ENCODE results near the gene SPEM1. TPM values are rescaled to one million over a fixed set of nuclear protein-coding genes. Genes with fewer than 3 reads are reported as not detected.

SPEM1 gene
- total and polyA plus RNA-seq, 2 experiments from 2014 or later: not detected

- Histone ChIP-seq H3K9me3 (ENCODE audit: low read depth) (no peaks in the 10 kb centered on the region), H3K27me3 (no peaks in the 10 kb centered on the region), H3K79me2 (no peaks in the 10 kb centered on the region), H3K4me3 (no peak overlapping the region), H3K9me2 (replicated peaks; ENCODE audit: insufficient read depth) (no peaks in the 10 kb centered on the region), H3K4me1 (ENCODE audit: insufficient read depth) (no peaks in the 10 kb centered on the region), H4K20me1 (ENCODE audit: insufficient read depth, poor library complexity, severe bottlenecking) (no peaks in the 10 kb centered on the region), H2AFZ (no peak overlapping the region), H3K36me3 (replicated peaks; ENCODE audit: insufficient read depth, low read depth) (no peaks in the 10 kb centered on the region), H3K27ac (no peak overlapping the region), H3K4me2 (no peak overlapping the region)
- no peak for TF ChIP-seq EZH2 (IDR thresholded peaks at IDR 0.05; ENCODE audit: borderline replicate concordance)
- TF ChIP-seq, protein P1, sequence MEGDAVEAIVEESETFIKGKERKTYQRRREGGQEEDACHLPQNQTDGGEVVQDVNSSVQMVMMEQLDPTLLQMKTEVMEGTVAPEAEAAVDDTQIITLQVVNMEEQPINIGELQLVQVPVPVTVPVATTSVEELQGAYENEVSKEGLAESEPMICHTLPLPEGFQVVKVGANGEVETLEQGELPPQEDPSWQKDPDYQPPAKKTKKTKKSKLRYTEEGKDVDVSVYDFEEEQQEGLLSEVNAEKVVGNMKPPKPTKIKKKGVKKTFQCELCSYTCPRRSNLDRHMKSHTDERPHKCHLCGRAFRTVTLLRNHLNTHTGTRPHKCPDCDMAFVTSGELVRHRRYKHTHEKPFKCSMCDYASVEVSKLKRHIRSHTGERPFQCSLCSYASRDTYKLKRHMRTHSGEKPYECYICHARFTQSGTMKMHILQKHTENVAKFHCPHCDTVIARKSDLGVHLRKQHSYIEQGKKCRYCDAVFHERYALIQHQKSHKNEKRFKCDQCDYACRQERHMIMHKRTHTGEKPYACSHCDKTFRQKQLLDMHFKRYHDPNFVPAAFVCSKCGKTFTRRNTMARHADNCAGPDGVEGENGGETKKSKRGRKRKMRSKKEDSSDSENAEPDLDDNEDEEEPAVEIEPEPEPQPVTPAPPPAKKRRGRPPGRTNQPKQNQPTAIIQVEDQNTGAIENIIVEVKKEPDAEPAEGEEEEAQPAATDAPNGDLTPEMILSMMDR (IDR thresholded peaks at IDR 0.05; ENCODE audit: poor library complexity): no peak
- TF ChIP-seq EZH2phosphoT487 (IDR thresholded peaks at IDR 0.05; ENCODE audit: low read depth, severe bottlenecking, unreplicated experiment): no peak
- WGBS (ENCODE audit: low lambda C conversion rate, missing lambda C conversion rate): 89% methylated on average over 6 of the region's 6 CpGs
- DNase-seq (ENCODE audit: low spot score): no peak
Observed at GRCh38 chr17:7416323-7416722, 3.8 kb upstream of the SPEM1 start.

DNA sequence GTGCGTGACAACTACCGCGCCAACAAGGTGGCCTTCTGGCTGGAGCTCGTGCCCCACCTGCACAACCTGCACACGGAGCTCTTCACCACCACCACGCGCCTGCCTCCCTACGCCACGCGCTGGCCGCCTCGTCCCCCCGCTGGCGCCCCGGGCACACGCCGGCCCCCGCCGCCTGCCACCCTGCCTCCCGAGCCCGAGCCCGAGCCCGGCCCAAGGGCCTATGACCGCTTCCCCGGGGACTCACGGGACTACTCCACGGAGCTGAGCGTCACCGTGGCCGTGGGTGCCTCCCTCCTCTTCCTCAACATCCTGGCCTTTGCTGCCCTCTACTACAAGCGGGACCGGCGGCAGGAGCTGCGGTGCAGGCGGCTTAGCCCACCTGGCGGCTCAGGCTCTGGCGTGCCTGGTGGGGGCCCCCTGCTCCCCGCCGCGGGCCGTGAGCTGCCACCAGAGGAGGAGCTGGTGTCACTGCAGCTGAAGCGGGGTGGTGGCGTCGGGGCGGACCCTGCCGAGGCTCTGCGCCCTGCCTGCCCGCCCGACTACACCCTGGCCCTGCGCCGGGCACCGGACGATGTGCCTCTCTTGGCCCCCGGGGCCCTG is 3.0 kb upstream of the SPEM1 start:
- no peak overlapping the region for H2AFZ ChIP-seq
- TF ChIP-seq EZH2phosphoT487 (IDR thresholded peaks at IDR 0.05; ENCODE audit: low read depth, severe bottlenecking, unreplicated experiment): no peak
- TF ChIP-seq, protein P1 (IDR thresholded peaks at IDR 0.05; ENCODE audit: poor library complexity): no peak
- TF ChIP-seq EZH2 (IDR thresholded peaks at IDR 0.05; ENCODE audit: borderline replicate concordance): no peak
- no peak overlapping the region for H3K4me2 ChIP-seq
- no peaks in the 10 kb centered on the region for H3K4me1 ChIP-seq (ENCODE audit: insufficient read depth)
- no peaks in the 10 kb centered on the region for H3K9me3 ChIP-seq (ENCODE audit: low read depth)
- no peaks in the 10 kb centered on the region for H3K9me2 ChIP-seq (replicated peaks; ENCODE audit: insufficient read depth)
- H3K79me2 ChIP-seq: no peaks in the 10 kb centered on the region
- WGBS (ENCODE audit: low lambda C conversion rate, missing lambda C conversion rate): over 99% methylated on average over 19 of the region's 54 CpGs
- H4K20me1 ChIP-seq (ENCODE audit: insufficient read depth, poor library complexity, severe bottlenecking): no peaks in the 10 kb centered on the region
- H3K36me3 ChIP-seq (replicated peaks; ENCODE audit: insufficient read depth, low read depth): no peaks in the 10 kb centered on the region
- H3K27me3 ChIP-seq: no peaks in the 10 kb centered on the region
- DNase-seq (ENCODE audit: low spot score): no peak
- no peak overlapping the region for H3K27ac ChIP-seq
- H3K4me3 ChIP-seq: no peak overlapping the region

DNA sequence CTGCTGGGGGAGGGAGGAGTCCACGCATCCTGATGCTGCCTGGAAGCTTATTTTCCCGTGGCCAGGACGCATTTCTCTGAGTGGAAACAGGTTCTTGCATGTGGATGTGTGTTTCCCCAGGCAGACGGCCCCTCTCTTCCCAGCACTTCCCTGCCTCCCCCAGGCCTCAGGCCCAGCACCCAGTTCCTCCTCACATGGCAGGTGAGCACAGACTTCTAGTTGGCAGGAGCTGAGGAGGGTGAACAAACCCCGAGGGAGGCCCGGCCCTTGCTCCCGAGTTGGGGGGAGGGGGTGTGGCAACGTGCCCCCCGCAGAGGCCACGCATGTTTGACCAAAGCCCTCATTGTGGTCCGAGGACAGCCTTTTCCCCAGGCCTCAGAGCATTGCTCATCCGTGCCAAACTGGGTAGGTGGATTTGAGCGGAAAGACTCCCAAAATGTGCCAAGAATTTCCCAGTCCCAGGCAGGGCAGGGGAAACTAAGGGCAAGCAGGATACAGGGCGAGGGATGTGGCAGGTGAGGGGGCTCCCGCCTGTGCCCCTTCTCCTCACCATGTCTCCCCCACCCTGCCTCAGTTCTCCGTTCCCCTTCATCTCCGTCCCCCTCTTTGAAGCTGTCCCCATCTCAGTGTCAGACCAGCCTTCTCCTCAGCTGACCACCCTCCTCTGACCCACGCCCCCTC is 1.5 kb upstream of the SPEM1 start:
- no peaks in the 10 kb centered on the region for H3K4me1 ChIP-seq (ENCODE audit: insufficient read depth)
- no peak overlapping the region for H3K27ac ChIP-seq
- WGBS (ENCODE audit: low lambda C conversion rate, missing lambda C conversion rate): 81% methylated on average over 17 of the region's 18 CpGs
- H4K20me1 ChIP-seq (ENCODE audit: insufficient read depth, poor library complexity, severe bottlenecking): no peaks in the 10 kb centered on the region
- H3K36me3 ChIP-seq (replicated peaks; ENCODE audit: insufficient read depth, low read depth): no peaks in the 10 kb centered on the region
- H2AFZ ChIP-seq: no peak overlapping the region
- no peak overlapping the region for H3K4me3 ChIP-seq
- H3K27me3 ChIP-seq: no peaks in the 10 kb centered on the region
- TF ChIP-seq, protein P1 (IDR thresholded peaks at IDR 0.05; ENCODE audit: poor library complexity): no peak
- TF ChIP-seq EZH2 (IDR thresholded peaks at IDR 0.05; ENCODE audit: borderline replicate concordance) (no peak), EZH2phosphoT487 (IDR thresholded peaks at IDR 0.05; ENCODE audit: low read depth, severe bottlenecking, unreplicated experiment) (no peak)
- no peak overlapping the region for H3K4me2 ChIP-seq
- H3K9me3 ChIP-seq (ENCODE audit: low read depth): no peaks in the 10 kb centered on the region
- H3K79me2 ChIP-seq: no peaks in the 10 kb centered on the region
- H3K9me2 ChIP-seq (replicated peaks; ENCODE audit: insufficient read depth): no peaks in the 10 kb centered on the region
- DNase-seq (ENCODE audit: low spot score): no peak
